Esophagus squamous epithelium (tissue), 5 donors: Measurements from ENCODE around the gene CCDC175. TPM values are rescaled to one million over a fixed set of nuclear protein-coding genes. Genes with fewer than 3 reads are reported as not detected.

Source experiments
- DNase-seq: peaks from one replicate; lab custom pipeline; 2025; lab: John Stamatoyannopoulos, UW
- H3K27ac ChIP-seq, 4 donors: fragments of 200-600 bp; sonication (generic); one replicate each; pipeline ENCODE4 v1.5.1; 2016 to 2019; ENCODE audit warnings: mild to moderate bottlenecking in 1 of 4
- H3K27me3 ChIP-seq, 4 donors: fragments of 200-600 bp; sonication (generic); 1 replicate in 3 of 4; 2 replicates in 1 of 4; pipeline versions ENCODE4 v1.5.1 to v1.6.0; 2017 to 2021; ENCODE audit warnings: antibody characterized with exemption in 1 of 4
- H3K36me3 ChIP-seq, 3 donors: fragments of 200-600 bp; sonication (generic); one replicate each; pipeline ENCODE4 v1.5.1; 2016 to 2019
- H3K4me1 ChIP-seq, 3 donors: fragments of 200-600 bp; sonication (generic); one replicate each; pipeline ENCODE4 v1.5.1; 2017 to 2019
- H3K4me3 ChIP-seq, 4 donors: fragments of 200-600 bp; sonication (generic); 1 replicate in 3 of 4; 2 replicates in 1 of 4; pipeline ENCODE4 v1.5.1; 2016 to 2019; ENCODE audit warnings: mild to moderate bottlenecking in 2 of 4, moderate library complexity in 1 of 4
- H3K9me3 ChIP-seq, 3 donors: fragments of 200-600 bp; sonication (generic); one replicate each; pipeline ENCODE4 v1.5.1; 2016 to 2019
- POLR2A ChIP-seq, 4 donors: fragments of 450-650 bp; IDR thresholded peaks; one replicate each; pipeline ENCODE4 v1.6.1; 2017; ENCODE audit warnings: antibody characterized with exemption in 4 of 4, mild to moderate bottlenecking in 4 of 4, moderate library complexity in 3 of 4
- WGBS, 2 donors: methylation state at CpG; one replicate each; pipeline ENCODE4 v1.1.5; 2018; 5-methylcytosine and 5-hydroxymethylcytosine counted together
- intact Hi-C: fragments of 100-400 bp; cut with DNase I; formaldehyde crosslinking; loops from one replicate; pipeline ENCODE4 v1.15.0; 2022
- total RNA-seq, 4 donors: library from RNA; depleted of rRNA; stranded (reverse); fragments of >200 nt; gene quantifications; one replicate each; pipeline ENCODE4 v1.1.0, GENCODE V29; 2016
- TF ChIP-seq, protein P1 (sequence below), 6 experiments: fragments of 450-650 bp in 4 of 6; fragments of 200-600 bp in 2 of 6; sonication (generic) in 2 of 6; IDR thresholded peaks; one replicate each; pipeline ENCODE4 v1.5.1; 2016 to 2019; ENCODE audit warnings: antibody characterized with exemption in 6 of 6, mild to moderate bottlenecking in 4 of 6, moderate library complexity in 4 of 6
- donor health status: DM: yes; HTN: yes; CAD: no.

CCDC175 gene
- total RNA-seq, 4 donors from 2014 or later = not detected

DNA sequence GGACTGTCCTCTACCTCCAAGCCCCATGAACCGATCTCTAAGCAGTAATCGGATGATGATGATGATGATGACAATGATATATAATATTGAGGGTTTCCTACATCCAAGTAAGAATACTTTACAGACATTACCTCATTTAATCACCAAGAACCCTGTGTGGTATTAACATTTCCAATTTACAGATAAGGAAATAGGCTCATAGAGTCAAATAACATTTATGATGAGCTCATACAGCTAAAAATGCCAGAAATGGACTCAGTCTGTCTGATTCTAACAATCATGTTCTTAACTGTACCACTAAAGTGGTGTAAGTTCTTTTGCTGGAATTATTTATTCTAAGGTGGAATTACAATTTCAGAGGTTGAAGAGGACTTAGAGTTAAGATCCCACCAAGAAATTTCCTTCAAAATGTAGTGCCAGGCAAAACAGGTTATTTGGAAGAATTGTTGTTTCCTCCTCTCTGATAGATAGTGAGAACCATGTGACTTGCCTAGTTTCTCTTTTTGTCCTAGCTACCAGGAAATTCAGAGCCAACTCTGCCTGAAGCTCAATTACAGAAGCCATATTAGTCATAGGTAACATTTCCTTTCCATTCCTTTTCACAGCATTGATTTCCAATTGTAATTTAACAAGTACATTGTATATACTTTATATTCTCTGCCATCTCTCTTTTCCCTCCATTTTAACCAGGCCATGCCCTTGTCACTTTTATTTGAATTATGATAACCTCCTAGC lies 23.8 kb upstream of the CCDC175 start:
- Histone ChIP-seq H3K27me3 (no peaks in the 10 kb centered on the region), H3K4me3 (no peak overlapping the region), H3K27ac (no peak overlapping the region), H3K4me1 (no peaks in the 10 kb centered on the region), H3K9me3 (no peaks in the 10 kb centered on the region), H3K36me3 (no peaks in the 10 kb centered on the region)
- TF ChIP-seq, protein P1, sequence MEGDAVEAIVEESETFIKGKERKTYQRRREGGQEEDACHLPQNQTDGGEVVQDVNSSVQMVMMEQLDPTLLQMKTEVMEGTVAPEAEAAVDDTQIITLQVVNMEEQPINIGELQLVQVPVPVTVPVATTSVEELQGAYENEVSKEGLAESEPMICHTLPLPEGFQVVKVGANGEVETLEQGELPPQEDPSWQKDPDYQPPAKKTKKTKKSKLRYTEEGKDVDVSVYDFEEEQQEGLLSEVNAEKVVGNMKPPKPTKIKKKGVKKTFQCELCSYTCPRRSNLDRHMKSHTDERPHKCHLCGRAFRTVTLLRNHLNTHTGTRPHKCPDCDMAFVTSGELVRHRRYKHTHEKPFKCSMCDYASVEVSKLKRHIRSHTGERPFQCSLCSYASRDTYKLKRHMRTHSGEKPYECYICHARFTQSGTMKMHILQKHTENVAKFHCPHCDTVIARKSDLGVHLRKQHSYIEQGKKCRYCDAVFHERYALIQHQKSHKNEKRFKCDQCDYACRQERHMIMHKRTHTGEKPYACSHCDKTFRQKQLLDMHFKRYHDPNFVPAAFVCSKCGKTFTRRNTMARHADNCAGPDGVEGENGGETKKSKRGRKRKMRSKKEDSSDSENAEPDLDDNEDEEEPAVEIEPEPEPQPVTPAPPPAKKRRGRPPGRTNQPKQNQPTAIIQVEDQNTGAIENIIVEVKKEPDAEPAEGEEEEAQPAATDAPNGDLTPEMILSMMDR (IDR thresholded peaks at IDR 0.05) = no peak
- no peak for TF ChIP-seq POLR2A (IDR thresholded peaks at IDR 0.05)
- no peak for DNase-seq
- 79 to 88% methylated on average over 2 of the region's 2 CpGs for WGBS, 2 donors
- intact Hi-C loops = no loop called here

DNA sequence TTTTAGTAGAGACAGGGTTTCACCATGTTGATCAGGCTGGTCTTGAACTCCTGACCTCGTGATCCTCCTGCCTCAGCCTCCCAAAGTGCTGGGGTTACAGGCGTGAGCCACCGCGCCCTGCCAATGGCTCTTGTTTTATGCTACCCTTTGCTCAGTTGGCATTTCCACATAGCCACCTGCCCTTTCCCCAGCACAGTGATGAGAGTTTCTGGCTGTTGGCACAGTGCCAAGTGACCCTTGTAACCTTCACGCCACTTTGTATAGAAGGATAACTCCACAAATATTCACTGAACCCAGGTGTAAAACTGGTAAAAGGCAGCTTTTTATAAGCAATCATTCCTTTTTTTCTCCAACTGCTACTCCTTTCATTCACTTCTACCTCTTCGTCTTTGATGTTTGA lies 18.5 kb upstream of the CCDC175 start:
- intact Hi-C loops = no loop called here
- no peak for DNase-seq
- Histone ChIP-seq H3K9me3 (no peaks in the 10 kb centered on the region), H3K27ac (no peak overlapping the region), H3K27me3 (no peaks in the 10 kb centered on the region), H3K4me1 (no peaks in the 10 kb centered on the region), H3K4me3 (no peak overlapping the region), H3K36me3 (no peaks in the 10 kb centered on the region)
- TF ChIP-seq, protein P1 (IDR thresholded peaks at IDR 0.05) = no peak
- no peak for TF ChIP-seq POLR2A (IDR thresholded peaks at IDR 0.05)
- WGBS, 2 donors = 75 to 79% methylated on average over 6 of the region's 6 CpGs

DNA sequence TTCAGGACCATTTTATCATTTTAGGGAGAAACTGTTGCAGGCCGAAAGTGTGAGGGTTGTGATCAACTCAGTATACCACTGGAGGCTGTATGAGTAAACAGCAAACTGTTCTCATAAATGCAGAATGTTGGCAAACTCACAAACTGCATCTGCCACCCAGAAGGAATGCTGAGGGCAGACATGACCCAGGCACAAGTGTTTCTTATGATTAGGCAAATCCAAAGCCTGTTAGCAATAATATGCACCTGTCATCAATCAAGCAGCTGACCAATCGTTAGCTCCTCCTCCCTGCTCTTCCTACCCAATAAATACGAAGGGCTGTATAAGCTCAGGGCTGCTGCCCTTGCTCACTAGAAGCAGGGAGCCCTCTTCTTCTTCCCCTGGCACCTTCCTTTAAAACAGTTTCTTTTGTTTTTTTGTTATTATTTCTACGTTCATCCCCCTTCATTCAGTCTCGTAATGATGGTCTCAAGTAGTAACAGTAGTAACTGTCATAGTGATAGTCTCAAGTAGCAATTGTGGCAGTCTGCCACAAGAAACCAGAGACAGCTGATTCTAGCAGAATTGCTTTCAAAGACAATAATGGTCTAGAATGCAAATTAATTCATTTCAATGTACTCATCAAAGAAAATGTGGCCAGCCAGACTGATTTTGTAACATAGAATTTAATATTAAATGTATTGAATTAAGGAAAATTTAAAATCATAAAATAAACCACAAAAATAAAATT lies 15.2 kb upstream of the CCDC175 start:
- Histone ChIP-seq H3K27ac (no peak overlapping the region), H3K27me3 (no peaks in the 10 kb centered on the region), H3K36me3 (no peaks in the 10 kb centered on the region), H3K9me3 (no peaks in the 10 kb centered on the region), H3K4me1 (no peaks in the 10 kb centered on the region), H3K4me3 (no peak overlapping the region)
- intact Hi-C loops = no loop called here
- 80% methylated on average over 5 of the region's 5 CpGs for WGBS, 2 donors
- TF ChIP-seq, protein P1 (IDR thresholded peaks at IDR 0.05) = no peak
- no peak for TF ChIP-seq POLR2A (IDR thresholded peaks at IDR 0.05)
- DNase-seq = no peak

DNA sequence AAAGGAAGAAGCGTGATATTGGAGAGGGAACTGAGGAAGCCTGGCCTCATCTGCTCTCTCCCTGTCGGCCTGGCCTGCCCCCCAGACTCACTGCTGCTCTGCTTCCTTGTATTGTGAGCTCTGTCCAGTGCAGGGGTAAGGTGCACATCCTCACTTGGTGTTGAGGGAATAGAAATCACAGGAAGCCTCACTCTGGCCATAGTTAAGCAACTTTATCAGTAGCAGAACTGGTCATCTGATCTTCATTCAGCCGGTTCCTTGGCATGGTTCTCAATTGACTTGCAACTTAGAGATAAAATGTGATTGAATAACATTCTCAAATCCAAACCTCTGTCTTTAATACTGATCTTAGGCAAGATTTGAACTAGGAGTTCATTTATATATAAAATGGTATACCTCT lies 11.5 kb upstream of the CCDC175 start:
- no peak for TF ChIP-seq POLR2A (IDR thresholded peaks at IDR 0.05)
- TF ChIP-seq, protein P1 (IDR thresholded peaks at IDR 0.05) = no peak
- Histone ChIP-seq H3K27ac (no peak overlapping the region), H3K36me3 (no peaks in the 10 kb centered on the region), H3K9me3 (no peaks in the 10 kb centered on the region), H3K27me3 (no peaks in the 10 kb centered on the region), H3K4me3 (no peak overlapping the region), H3K4me1 (peaks cover 0 to 7% (median 0%) of the 10 kb centered on the region in 3 donors)
- 63 to 74% methylated on average over 3 of the region's 3 CpGs for WGBS, 2 donors
- DNase-seq = no peak
- intact Hi-C loops = no loop called here

DNA sequence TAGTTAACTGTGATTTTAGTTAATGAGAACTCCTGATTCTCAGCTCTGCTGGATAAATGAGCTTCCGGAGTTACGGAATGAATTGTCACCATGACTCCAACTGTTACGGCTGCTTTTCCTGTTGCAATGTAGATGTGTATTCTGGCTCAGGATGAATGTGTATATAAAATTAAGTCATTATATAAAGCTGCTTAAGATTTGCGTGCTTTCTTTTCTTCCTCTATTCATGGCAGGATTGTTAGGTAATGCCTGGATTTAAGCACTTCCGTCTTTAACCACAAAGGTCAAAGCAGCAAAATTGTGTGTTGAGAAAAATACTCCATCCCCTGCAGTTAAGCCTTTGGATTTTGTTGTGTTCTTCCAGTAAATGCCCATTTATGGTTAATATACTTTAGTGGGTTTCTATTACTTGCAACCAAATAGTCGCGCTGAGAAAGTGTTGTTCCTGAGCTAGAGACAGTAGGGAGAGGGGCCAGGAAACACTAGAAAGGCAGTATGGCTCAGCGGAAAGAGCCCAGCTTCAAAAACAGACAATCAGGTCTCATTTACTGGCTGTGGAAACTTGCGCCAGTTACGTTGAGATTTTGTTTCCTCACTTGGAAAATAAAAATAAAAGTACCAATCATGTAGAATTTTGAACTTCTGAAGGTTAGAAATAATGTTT lies 9.4 kb upstream of the CCDC175 start:
- Histone ChIP-seq H3K36me3 (no peaks in the 10 kb centered on the region), H3K27me3 (no peaks in the 10 kb centered on the region), H3K9me3 (no peaks in the 10 kb centered on the region), H3K4me1 (peaks cover 0 to 7% (median 0%) of the 10 kb centered on the region in 3 donors), H3K27ac (no peak overlapping the region), H3K4me3 (no peak overlapping the region)
- DNase-seq = no peak
- no peak for TF ChIP-seq POLR2A (IDR thresholded peaks at IDR 0.05)
- TF ChIP-seq, protein P1 (IDR thresholded peaks at IDR 0.05) = no peak
- 40 to 41% methylated on average over 10 of the region's 10 CpGs for WGBS, 2 donors
- intact Hi-C loops = no loop called here
